OCI-LY1 (cell line): Measurements from ENCODE around the gene ATP6V1A.

Experiments used
- H2AFZ ChIP-seq: fragments of 200-600 bp; sonication (generic), shearing (Covaris generic); 2 replicates; pipeline ENCODE4 v1.6.0; 2014; ENCODE audit warnings: antibody characterized with exemption, mild to moderate bottlenecking, low read length
- H3F3A ChIP-seq: fragments of 200-600 bp; sonication (generic), shearing (Covaris generic); 2 replicates; pipeline ENCODE4 v1.6.0; 2014; ENCODE audit warnings: mild to moderate bottlenecking, antibody characterized with exemption, low read length, moderate library complexity; ENCODE audit not compliant: insufficient read depth
- H3K27ac ChIP-seq: fragments of 200-600 bp; sonication (generic); 2 replicates; pipeline ENCODE4 v1.5.1; 2014; ENCODE audit warnings: low read length, mixed run types, mild to moderate bottlenecking, low read depth; ENCODE audit not compliant: poor library complexity, severe bottlenecking
- H3K27me3 ChIP-seq: fragments of 200-600 bp; sonication (generic); 2 replicates; pipeline ENCODE4 v1.6.0; 2014; ENCODE audit warnings: antibody characterized with exemption, mild to moderate bottlenecking, low read length, moderate library complexity; ENCODE audit not compliant: insufficient read depth
- H3K36me3 ChIP-seq: fragments of 200-600 bp; sonication (generic); 2 replicates; pipeline ENCODE4 v1.6.1; 2014; ENCODE audit warnings: mild to moderate bottlenecking, antibody characterized with exemption, low read length, moderate library complexity, mixed read lengths; ENCODE audit not compliant: insufficient read depth
- H3K4me1 ChIP-seq: fragments of 200-600 bp; sonication (generic); 2 replicates; pipeline ENCODE4 v1.5.1; 2014; ENCODE audit warnings: mild to moderate bottlenecking, low read length, moderate library complexity; ENCODE audit not compliant: insufficient read depth, severe bottlenecking
- H3K4me2 ChIP-seq: fragments of 200-600 bp; sonication (generic), shearing (Covaris generic); 2 replicates; pipeline ENCODE4 v1.6.1; 2014; ENCODE audit warnings: low read length
- H3K4me3 ChIP-seq: fragments of 200-600 bp; sonication (generic); 2 replicates; pipeline ENCODE4 v1.5.1; 2014; ENCODE audit warnings: low read length, low read depth, mild to moderate bottlenecking, mixed read lengths; ENCODE audit not compliant: poor library complexity, severe bottlenecking
- H3K79me2 ChIP-seq: fragments of 200-600 bp; shearing (Covaris generic); 2 replicates; pipeline ENCODE4 v1.6.1; 2016; ENCODE audit warnings: mixed run types, low read length, mixed read lengths; ENCODE audit not compliant: insufficient read depth
- H3K9ac ChIP-seq: fragments of 200-600 bp; sonication (generic), shearing (Covaris generic); 2 replicates; pipeline ENCODE4 v1.6.1; 2014; ENCODE audit warnings: mild to moderate bottlenecking, low read length, mixed read lengths
- H3K9me2 ChIP-seq: fragments of 200-600 bp; sonication (generic), shearing (Covaris generic); 2 replicates; pipeline ENCODE4 v1.6.1; 2014; ENCODE audit warnings: low read depth, mild to moderate bottlenecking, low read length, mixed read lengths
- H3K9me3 ChIP-seq: fragments of 200-600 bp; shearing (Covaris generic); 2 replicates; pipeline ENCODE4 v1.6.1; 2014; ENCODE audit warnings: low read length, mixed read lengths
- H4K20me1 ChIP-seq: fragments of 200-600 bp; sonication (generic), shearing (Covaris generic); 2 replicates; pipeline ENCODE4 v1.6.0; 2016; ENCODE audit warnings: mild to moderate bottlenecking, low read length; ENCODE audit not compliant: insufficient read depth
- EZH2 ChIP-seq: fragments of 200-600 bp; sonication (generic), shearing (Covaris generic); IDR thresholded peaks from 2 replicates; pipeline ENCODE4 v1.8.0; 2017; ENCODE audit warnings: borderline replicate concordance, mixed run types, mild to moderate bottlenecking, antibody characterized with exemption, low read length, moderate library complexity, mixed read lengths
- TF ChIP-seq, protein P1 (sequence below): fragments of 200-600 bp; sonication (generic), shearing (Covaris generic); IDR thresholded peaks from 2 replicates; pipeline ENCODE4 v1.5.1; 2017; ENCODE audit warnings: mild to moderate bottlenecking, antibody characterized with exemption, low read length, moderate library complexity, mixed read lengths

The ATP6V1A gene

DNA sequence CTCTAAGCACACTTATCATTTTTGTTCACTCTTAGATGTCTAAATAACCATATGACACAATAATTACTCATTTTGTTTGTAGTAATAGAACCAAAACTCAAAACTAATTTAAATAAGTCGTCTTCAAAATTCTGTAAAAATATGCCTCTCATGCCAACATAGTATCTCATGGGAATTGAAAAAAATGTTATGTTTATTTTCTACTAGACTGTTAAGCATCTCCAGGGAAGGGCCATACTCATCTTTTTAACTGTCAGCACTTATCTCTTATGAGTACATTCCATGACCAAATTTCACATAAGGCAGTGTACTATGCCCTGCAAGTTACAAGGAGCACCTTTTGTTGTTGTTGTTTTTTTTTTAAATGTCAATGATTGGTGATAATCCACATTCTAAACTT lies 32.1 kb upstream of the ATP6V1A start:
- H3K27me3 ChIP-seq = no peaks in the 10 kb centered on the region
- no peak overlapping the region for H3K4me2 ChIP-seq
- H3K36me3 ChIP-seq = peaks cover 31% of the 10 kb centered on the region
- no peak overlapping the region for H2AFZ ChIP-seq
- no peaks in the 10 kb centered on the region for H4K20me1 ChIP-seq
- H3K4me3 ChIP-seq = no peak overlapping the region
- no peaks in the 10 kb centered on the region for H3K79me2 ChIP-seq
- no peaks in the 10 kb centered on the region for H3F3A ChIP-seq
- H3K9ac ChIP-seq = no peak overlapping the region
- no peaks in the 10 kb centered on the region for H3K9me2 ChIP-seq
- no peaks in the 10 kb centered on the region for H3K9me3 ChIP-seq
- H3K4me1 ChIP-seq = no peaks in the 10 kb centered on the region
- no peak for TF ChIP-seq EZH2
- TF ChIP-seq, protein P1, sequence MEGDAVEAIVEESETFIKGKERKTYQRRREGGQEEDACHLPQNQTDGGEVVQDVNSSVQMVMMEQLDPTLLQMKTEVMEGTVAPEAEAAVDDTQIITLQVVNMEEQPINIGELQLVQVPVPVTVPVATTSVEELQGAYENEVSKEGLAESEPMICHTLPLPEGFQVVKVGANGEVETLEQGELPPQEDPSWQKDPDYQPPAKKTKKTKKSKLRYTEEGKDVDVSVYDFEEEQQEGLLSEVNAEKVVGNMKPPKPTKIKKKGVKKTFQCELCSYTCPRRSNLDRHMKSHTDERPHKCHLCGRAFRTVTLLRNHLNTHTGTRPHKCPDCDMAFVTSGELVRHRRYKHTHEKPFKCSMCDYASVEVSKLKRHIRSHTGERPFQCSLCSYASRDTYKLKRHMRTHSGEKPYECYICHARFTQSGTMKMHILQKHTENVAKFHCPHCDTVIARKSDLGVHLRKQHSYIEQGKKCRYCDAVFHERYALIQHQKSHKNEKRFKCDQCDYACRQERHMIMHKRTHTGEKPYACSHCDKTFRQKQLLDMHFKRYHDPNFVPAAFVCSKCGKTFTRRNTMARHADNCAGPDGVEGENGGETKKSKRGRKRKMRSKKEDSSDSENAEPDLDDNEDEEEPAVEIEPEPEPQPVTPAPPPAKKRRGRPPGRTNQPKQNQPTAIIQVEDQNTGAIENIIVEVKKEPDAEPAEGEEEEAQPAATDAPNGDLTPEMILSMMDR = no peak
- no peak overlapping the region for H3K27ac ChIP-seq

- H3K36me3 ChIP-seq = peaks cover 57% of the 10 kb centered on the region
- H4K20me1 ChIP-seq = no peaks in the 10 kb centered on the region
- no peak overlapping the region for H2AFZ ChIP-seq
- no peak overlapping the region for H3K9ac ChIP-seq
- H3F3A ChIP-seq = no peaks in the 10 kb centered on the region
- H3K79me2 ChIP-seq = no peaks in the 10 kb centered on the region
- H3K9me3 ChIP-seq = no peaks in the 10 kb centered on the region
- H3K4me3 ChIP-seq = no peak overlapping the region
- no peak overlapping the region for H3K4me2 ChIP-seq
- no peaks in the 10 kb centered on the region for H3K4me1 ChIP-seq
- no peaks in the 10 kb centered on the region for H3K9me2 ChIP-seq
- no peaks in the 10 kb centered on the region for H3K27me3 ChIP-seq
- H3K27ac ChIP-seq = no peak overlapping the region
- no peak for TF ChIP-seq EZH2
- TF ChIP-seq, protein P1 = no peak
Observed at GRCh38 chr3:113717308-113717707, 29.5 kb upstream of the ATP6V1A start.

DNA sequence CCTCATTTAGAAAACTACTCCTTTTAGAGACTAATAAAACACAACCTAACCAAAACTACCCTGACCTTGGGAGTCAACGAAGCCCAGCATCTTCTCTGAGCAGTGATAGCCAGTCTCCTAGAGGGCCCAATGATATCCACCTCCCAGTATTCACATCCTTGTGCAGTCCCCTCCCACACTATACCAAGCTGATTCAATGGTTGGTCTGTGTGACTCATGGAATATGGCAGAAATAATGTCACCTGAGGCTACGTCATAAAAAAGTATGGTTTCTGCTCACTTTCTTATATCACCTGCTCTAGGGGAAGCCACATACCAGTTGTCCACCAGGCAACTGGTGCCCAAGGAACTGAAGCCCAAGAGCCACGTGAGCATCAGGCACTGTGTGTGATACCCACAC lies 29.0 kb upstream of the ATP6V1A start:
- peaks cover 62% of the 10 kb centered on the region for H3K36me3 ChIP-seq
- no peaks in the 10 kb centered on the region for H3K27me3 ChIP-seq

More for the DNA sequence above, 29.0 kb upstream of the ATP6V1A start:
- Histone ChIP-seq H3K4me3 (no peak overlapping the region), H3K27ac (no peak overlapping the region), H4K20me1 (no peaks in the 10 kb centered on the region), H3K9me2 (no peaks in the 10 kb centered on the region), H2AFZ (no peak overlapping the region), H3K4me2 (no peak overlapping the region), H3K9ac (no peak overlapping the region), H3K4me1 (no peaks in the 10 kb centered on the region), H3K79me2 (no peaks in the 10 kb centered on the region), H3F3A (no peaks in the 10 kb centered on the region), H3K9me3 (no peaks in the 10 kb centered on the region)
- no peak for TF ChIP-seq EZH2
- TF ChIP-seq, protein P1 = no peak
